Hepatocyte (in vitro differentiated cells): ENCODE results near the gene RNF217.

Experiments
- CTCF ChIP-seq: fragments of 200-600 bp; sonication (generic); IDR thresholded peaks from 2 replicates; pipeline ENCODE4 v1.5.1; 2016; ENCODE audit warnings: antibody characterized with exemption, mild to moderate bottlenecking; ENCODE audit not compliant: poor library complexity
- EZH2 ChIP-seq: fragments of 200-600 bp; sonication (generic); IDR thresholded peaks from 2 replicates; pipeline ENCODE4 v1.6.1; 2016; ENCODE audit warnings: antibody characterized with exemption, mild to moderate bottlenecking, borderline replicate concordance

DNA sequence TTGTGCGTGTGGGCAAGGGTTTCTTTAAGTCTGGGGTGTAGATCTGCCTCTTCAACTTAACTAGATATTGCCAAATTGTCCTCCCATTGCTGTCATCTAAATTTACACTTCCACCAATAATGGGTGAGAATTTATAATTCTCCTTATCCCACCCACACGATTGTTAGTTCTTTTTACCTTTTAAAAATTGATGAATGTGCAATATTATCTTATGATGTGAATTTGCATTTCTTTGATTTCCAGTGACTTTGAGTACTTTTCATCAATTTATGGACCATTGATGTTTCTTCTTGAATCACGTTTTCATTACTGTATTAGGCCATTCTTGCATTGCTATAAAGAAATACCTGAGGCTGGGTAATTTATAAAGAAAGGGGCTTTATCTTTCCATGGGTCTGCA, 174.1 kb downstream of the RNF217 start:
- TF ChIP-seq CTCF (no peak), EZH2 (no peak)
